Measurements from ENCODE around the gene ARHGEF2. TPM values are rescaled to one million over a fixed set of nuclear protein-coding genes. Genes with fewer than 3 reads are reported as not detected.

Gene ARHGEF2
- total RNA-seq, 2 experiments from 2014 or later = 78.8 to 133 TPM

- H3K36me3 ChIP-seq (ENCODE audit: insufficient read depth, low read length) = peaks cover 52% of the 10 kb centered on the region
- no peaks in the 10 kb centered on the region for H3K9me2 ChIP-seq (ENCODE audit: insufficient read depth, low read length)
- peak overlapping the region; percentile 94 for H3K27ac ChIP-seq (ENCODE audit: low read depth, low read length, poor library complexity, severe bottlenecking)
- peak overlapping the region; percentile 94 for H3K4me2 ChIP-seq (ENCODE audit: low read length)
- no peak for DNase-seq (ENCODE audit: low spot score)
- no peak overlapping the region for H2AFZ ChIP-seq (ENCODE audit: low read length)
- H3K4me1 ChIP-seq (ENCODE audit: insufficient read depth, low read length, poor library complexity, severe bottlenecking) = peaks cover 68% of the 10 kb centered on the region
- ChIA-PET POLR2A (interaction anchor here (2.0 kb wide), 1 partner anchor 13 kb away, joined by 9 read pairs; no protein-coding TSS in a partner anchor), CTCF (ENCODE audit: unreplicated experiment) (interaction anchor here (0.6 to 1.2 kb wide), 4 partner anchors 9 to 28 kb away, joined by 3 to 4 read pairs (median 3); no protein-coding TSS in a partner anchor)
- peak overlapping the region; percentile 85 for H3K4me3 ChIP-seq (ENCODE audit: low read depth, low read length, poor library complexity, severe bottlenecking)
- no TSS peak for BruUV-seq (replicated peaks)
- peaks cover 100% of the 10 kb centered on the region for H3K79me2 ChIP-seq (ENCODE audit: insufficient read depth, low read depth, low read length)
- intact Hi-C loops (cut with micrococcal nuclease; ENCODE audit: unreplicated experiment) = no loop called here
- peaks cover 29% of the 10 kb centered on the region for H4K20me1 ChIP-seq (ENCODE audit: insufficient read depth, low read length)
- H3K9me3 ChIP-seq (ENCODE audit: low read length) = no peaks in the 10 kb centered on the region
- TF ChIP-seq CTCF (conservative IDR thresholded peaks at IDR 0.05; ENCODE audit: low read length) (no peak), EZH2phosphoT487 (IDR thresholded peaks at IDR 0.05; ENCODE audit: borderline replicate concordance, low read depth, low read length) (no peak)
These were observed 2.8 kb downstream of the ARHGEF2 start for GRCh38 chr1:155975375-155976061.

- Histone ChIP-seq H3K4me2 (ENCODE audit: low read length) (peak overlapping the region; percentile 94), H4K20me1 (ENCODE audit: insufficient read depth, low read length) (peaks cover 38% of the 10 kb centered on the region), H3K4me1 (ENCODE audit: insufficient read depth, low read length, poor library complexity, severe bottlenecking) (peaks cover 69% of the 10 kb centered on the region), H3K27ac (ENCODE audit: low read depth, low read length, poor library complexity, severe bottlenecking) (peak overlapping the region; percentile 94), H3K9me3 (ENCODE audit: low read length) (no peaks in the 10 kb centered on the region), H3K9me2 (ENCODE audit: insufficient read depth, low read length) (no peaks in the 10 kb centered on the region), H3K36me3 (ENCODE audit: insufficient read depth, low read length) (peaks cover 62% of the 10 kb centered on the region), H2AFZ (ENCODE audit: low read length) (no peak overlapping the region), H3K4me3 (ENCODE audit: low read depth, low read length, poor library complexity, severe bottlenecking) (peak overlapping the region; percentile 85), H3K79me2 (ENCODE audit: insufficient read depth, low read depth, low read length) (peaks cover 100% of the 10 kb centered on the region)
- no peak for DNase-seq (ENCODE audit: low spot score)
- TF ChIP-seq CTCF (conservative IDR thresholded peaks at IDR 0.05; ENCODE audit: low read length) (no peak), EZH2phosphoT487 (IDR thresholded peaks at IDR 0.05; ENCODE audit: borderline replicate concordance, low read depth, low read length) (no peak)
- ChIA-PET POLR2A (interaction anchor here (0.9 to 1.2 kb wide), 4 partner anchors 10 to 36 kb away, joined by 3 to 5 read pairs (median 4); no protein-coding TSS in a partner anchor), CTCF (ENCODE audit: unreplicated experiment) (interaction anchor here (0.6 to 1.2 kb wide), 2 partner anchors 8 to 9 kb away, joined by 3 read pairs; no protein-coding TSS in a partner anchor)
- intact Hi-C loops (cut with micrococcal nuclease; ENCODE audit: unreplicated experiment) = no loop called here
- no TSS peak for BruUV-seq (replicated peaks)
These were observed 3.9 kb downstream of the ARHGEF2 start for GRCh38 chr1:155974208-155975115.
